HuH-7 (cell line): ENCODE results near the gene SLC26A11.
A peak's percentile ranks its signal among the peaks of the same experiment; 100 is the strongest.

Experiments used
- DNase-seq: peaks from one replicate; pipeline ENCODE4 v3.0.0; 2011; ENCODE audit warnings: low spot score

The SLC26A11 gene

GRCh38 chr17:80220054-80220735 is at the start of gene SLC26A11, which contains the start of gene SGSH:
SLC26A11 (plus strand) TSS chr17:80220427; CDS start chr17:80221561, 1,134 bp downstream.
SGSH (minus strand) TSS chr17:80220333; CDS start chr17:80220313, 20 bp downstream.
- peak; percentile 100 for DNase-seq

DNA sequence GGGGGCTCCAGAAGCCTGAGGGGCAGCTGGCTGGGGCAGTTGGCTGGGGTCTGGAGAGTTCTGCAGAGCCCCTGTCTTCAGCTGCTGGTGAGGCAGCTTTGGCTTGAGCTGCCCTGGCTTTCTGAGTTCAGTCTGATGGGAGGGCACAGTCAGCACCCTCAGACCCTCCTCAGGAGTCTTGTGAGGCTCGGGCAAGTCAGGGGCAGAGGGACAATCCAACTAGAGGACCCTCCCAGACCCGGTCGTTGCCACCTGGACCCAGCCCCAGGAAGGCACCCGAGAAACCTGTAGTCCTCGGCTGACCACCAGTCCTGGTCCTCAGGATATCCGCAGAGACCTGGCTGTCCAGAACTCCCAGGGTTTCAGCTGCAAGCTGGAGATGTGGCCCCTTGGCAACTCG is 48.5 kb upstream of the SLC26A11 start:
- DNase-seq = no peak

DNA sequence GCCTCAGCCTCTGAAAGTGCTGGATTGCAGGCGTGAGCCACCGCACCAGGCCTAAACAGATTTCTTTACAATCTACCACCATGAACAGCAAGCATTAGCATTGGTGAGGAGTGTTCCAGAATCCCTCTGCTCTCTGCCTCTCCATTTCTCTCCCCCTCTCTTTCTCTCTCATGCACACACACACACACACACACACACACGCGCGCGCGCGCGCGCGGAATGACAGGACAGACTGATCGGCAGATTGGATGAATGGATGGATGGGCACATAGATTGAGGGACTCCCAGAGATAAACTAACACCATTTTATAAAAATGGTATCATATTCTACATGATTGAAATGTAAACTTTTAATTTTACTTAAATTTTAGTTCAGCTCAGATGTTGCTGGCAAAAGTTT is 47.1 kb upstream of the SLC26A11 start:
- no peak for DNase-seq

GRCh38 chr17:80173916-80174315 is 46.3 kb upstream of the SLC26A11 start:
- no peak for DNase-seq

DNA sequence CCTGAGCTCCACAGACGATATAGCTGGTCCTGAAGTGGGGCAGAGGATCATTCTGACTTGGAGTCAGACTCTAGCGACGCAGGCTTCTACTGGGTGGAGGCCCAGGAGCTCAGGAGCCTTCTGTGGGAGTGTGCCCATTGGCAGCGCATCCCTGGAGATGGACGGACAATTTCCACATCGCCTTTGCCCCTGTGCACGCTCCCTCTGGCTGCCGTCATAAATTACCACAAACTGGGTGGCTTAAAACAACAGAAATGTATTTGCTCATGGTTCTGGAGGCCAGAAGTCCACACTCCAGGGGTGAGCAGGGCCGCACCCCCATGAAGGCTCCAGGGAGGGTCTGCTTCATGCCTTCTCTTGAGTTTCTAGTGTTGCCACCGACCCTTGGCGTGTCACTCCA is 43.5 kb upstream of the SLC26A11 start:
- DNase-seq = no peak

GRCh38 chr17:80177986-80178595 is 42.1 kb upstream of the SLC26A11 start:
- DNase-seq = no peak

- no peak for DNase-seq
Observed at GRCh38 chr17:80180192-80180591, 40.0 kb upstream of the SLC26A11 start.

DNA sequence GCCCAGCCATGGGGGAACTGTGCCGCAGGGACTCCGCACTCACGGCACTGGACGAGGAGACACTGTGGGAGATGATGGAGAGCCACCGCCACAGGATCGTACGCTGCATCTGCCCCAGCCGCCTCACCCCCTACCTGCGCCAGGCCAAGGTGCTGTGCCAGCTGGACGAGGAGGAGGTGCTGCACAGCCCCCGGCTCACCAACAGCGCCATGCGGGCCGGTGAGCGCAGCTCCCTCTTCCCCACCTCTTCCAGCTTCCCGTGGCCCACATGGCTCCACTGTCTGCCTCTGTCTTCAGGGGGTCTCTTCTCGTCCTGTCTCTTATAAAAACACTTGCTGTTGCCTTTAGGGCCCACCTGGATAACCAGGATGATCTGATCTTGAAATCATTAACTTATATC is 38.8 kb upstream of the SLC26A11 start:
- DNase-seq = no peak

DNA sequence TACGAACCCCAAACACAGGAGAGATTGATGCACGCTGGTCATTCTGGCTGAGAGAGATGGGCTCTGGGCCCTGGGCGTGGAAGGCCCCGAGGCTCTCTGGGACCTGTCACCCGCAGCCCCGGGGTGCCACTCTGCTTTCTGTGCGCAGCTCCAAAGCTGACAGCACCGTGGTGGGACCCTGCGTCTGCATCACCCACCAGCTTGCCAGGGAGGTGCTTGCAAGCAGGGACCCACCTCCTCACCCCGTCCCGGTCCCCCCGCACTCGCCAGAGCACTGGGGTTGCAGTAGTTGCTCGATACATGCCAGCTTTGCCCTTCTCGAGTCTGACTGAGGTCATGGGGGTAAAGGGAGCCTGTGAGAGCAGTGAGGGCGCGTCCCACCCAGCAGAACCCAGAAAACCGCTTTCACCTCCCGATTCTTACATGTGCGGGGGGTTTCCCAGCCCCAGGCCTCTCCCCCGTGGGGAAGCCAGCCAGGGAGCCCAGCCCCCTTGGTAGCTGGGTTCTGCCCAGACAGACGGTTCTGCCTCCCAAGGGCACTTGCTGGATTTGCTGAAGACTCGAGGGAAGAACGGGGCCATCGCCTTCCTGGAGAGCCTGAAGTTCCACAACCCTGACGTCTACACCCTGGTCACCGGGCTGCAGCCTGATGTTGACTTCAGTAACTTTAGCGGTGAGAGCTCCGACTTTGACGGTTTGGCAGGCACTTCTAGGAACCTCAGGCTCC is 37.9 kb upstream of the SLC26A11 start:
- no peak for DNase-seq

DNA sequence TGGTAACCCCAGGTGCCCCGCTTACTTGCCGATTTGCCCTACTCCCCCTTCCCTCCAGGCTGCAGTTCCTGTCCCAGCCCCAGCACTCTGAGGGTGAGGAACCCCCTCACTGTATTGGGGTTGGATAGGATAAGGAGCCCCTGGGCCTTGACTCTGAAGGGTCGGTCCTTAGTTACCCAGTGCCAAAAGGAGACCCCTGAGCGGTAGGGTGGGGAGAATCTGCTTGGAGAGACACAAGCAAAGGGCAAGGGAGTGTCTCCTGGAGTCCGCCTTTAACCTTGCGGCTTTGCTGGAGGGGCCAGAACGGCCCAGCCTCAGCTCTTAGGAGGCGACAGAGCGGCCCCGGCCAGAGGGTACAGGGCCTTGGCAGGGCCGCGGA is 37.4 kb upstream of the SLC26A11 start:
- no peak for DNase-seq

DNA sequence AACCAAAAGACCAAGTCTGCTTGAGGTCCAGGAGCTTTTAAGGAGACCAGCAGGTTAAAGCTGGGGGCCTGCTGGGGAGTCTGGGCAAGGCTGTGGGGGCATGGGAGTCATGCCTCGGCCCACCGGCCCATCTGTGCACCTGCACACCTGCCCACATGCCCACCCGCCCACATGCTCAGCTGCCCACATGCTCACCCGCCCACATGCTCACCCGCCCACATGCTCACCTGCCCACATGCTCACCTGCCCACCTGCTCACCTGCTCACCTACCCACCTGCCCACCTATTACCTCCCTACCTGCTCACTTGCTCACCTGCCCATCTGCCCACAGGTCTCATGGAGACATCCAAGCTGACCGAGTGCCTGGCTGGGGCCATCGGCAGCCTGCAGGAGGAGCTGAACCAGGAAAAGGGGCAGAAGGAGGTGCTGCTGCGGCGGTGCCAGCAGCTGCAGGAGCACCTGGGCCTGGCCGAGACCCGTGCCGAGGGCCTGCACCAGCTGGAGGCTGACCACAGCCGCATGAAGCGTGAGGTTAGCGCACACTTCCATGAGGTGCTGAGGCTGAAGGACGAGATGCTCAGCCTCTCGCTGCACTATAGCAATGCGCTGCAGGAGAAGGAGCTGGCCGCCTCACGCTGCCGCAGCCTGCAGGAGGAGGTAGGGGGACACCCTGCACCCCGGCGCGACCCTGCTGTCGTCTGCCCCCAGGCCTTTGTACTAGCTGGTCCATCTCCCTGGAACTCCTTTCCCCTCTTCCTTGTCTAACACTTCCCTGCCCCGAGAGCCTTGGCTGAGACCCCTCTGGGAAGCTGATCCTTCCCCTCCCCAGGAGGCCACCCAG is 36.4 kb upstream of the SLC26A11 start:
- no peak for DNase-seq

- no peak for DNase-seq
Observed at GRCh38 chr17:80184423-80184714, 35.9 kb upstream of the SLC26A11 start.

GRCh38 chr17:80185968-80186367 is 34.3 kb upstream of the SLC26A11 start:
- no peak for DNase-seq

DNA sequence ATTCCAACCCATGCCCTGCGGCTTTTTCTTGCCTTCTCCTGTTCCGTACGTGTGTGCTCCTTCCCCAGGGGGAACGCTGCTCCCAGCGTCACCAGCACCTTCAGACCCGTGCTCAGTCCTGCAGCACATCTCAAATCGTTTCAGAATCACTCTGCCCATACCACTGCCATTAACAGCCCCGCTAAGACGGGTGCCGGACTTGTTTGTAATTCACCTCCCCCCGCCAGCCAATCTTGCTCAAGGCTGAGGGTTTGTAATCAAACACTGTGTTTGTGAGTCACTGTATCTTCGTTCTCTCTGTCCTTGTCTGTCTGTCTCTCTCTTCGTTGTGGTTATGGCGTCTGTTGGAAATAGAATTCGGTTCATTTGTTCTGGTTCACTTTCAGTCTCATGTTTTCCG is 33.1 kb upstream of the SLC26A11 start:
- DNase-seq = no peak

DNA sequence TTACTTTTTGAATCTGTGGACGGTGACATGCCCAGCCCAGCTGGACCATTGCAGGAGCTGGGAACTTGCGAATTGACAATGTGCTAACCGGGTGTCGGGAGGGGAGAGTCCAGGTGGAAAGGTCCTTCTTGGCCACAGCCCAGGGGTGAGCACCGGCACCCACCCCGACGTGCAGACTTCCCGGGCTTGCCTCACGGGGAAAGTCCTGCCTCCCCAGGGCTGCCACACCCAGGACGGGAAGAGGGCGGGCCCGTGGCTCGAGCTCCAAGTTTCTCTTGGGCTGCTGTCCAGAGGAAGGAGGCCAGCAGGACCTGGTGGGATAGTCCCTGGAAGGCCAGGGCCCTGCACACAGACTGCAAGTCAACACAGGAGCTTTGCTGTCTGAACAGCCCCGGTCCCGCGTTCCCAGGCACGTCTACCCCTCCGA is 32.7 kb upstream of the SLC26A11 start:
- DNase-seq = no peak

GRCh38 chr17:80189611-80190010 is 30.6 kb upstream of the SLC26A11 start:
- no peak for DNase-seq

DNA sequence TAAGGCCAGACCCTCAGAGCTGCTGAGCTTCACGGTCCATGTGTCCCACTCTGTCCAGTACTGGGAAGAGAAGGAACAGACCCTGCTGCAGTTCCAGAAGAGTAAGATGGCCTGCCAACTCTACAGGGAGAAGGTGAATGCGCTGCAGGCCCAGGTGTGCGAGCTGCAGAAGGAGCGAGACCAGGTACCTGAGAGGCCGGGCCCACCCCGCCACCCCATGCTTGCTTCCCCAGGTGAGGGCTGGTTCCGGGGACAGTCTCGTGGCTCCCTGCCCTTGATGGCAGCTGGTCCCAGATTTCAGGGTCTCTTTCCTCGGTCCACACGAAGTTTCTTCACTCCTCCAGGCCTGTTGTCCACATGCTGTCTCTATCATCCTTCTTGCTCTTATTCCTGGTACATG is 29.5 kb upstream of the SLC26A11 start:
- no peak for DNase-seq

DNA sequence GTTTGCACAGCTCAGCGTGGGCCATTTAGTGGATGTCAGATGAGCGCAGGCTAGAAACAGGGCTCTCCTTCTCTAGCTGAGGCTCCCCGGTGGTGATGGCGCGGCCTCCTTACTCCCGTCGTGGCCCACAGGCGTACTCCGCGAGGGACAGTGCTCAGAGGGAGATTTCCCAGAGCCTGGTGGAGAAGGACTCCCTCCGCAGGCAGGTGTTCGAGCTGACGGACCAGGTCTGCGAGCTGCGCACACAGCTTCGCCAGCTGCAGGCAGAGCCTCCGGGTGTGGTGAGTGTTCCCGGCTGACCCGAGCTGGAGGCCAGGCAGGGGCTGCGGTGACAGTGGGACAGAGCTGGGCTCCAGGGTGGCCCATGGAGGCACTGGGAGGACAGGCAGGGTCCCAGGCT is 29.0 kb upstream of the SLC26A11 start:
- no peak for DNase-seq

DNA sequence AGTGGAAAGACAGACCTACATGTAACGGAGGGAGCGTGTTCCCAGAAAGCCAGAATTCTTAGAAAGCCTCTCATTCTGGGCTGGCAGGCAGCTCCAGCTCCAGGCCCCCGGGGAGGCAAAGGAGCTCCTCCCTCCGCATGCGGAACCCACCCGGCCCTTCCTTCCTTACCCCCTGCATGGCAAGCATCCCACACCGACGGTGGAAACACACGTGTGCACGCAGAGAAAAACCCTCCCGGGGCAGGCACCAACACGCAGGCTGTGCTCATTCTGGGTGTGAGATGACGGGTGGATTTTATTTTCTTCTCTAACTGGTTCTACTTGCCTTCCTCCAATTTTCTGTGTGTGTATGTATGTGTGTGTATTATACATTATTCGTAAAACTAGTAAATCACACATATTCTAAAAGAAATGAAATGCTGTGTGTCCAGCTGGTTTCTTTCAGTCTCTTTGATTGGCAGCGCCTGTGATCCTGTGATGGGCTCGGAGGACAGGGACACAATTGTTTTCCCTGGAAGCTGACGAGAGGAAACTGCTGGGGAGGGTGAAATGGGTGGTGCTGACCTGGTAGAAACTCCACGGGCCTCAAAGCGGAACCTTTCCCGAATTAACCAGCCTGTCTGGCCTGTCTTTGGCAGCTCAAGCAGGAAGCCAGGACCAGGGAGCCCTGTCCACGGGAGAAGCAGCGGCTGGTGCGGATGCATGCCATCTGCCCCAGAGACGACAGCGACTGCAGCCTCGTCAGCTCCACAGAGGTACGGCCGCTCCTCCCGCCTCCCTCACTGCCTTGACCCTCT is 28.2 kb upstream of the SLC26A11 start:
- no peak for DNase-seq

DNA sequence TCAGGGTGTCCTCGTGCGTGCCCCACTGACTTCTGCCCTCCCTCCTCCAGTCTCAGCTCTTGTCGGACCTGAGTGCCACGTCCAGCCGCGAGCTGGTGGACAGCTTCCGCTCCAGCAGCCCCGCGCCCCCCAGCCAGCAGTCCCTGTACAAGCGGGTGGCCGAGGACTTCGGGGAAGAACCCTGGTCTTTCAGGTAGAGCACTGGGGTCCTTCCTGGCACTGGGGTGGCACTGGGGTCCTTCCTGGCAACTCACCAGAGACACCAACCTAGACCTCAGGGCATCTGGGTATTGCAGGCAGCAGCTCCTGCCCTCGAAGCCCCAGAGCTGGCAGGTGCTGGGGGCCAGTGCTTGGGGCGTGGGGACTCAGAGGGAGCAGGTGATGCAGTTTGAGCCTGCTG is 25.1 kb upstream of the SLC26A11 start:
- DNase-seq = no peak

DNA sequence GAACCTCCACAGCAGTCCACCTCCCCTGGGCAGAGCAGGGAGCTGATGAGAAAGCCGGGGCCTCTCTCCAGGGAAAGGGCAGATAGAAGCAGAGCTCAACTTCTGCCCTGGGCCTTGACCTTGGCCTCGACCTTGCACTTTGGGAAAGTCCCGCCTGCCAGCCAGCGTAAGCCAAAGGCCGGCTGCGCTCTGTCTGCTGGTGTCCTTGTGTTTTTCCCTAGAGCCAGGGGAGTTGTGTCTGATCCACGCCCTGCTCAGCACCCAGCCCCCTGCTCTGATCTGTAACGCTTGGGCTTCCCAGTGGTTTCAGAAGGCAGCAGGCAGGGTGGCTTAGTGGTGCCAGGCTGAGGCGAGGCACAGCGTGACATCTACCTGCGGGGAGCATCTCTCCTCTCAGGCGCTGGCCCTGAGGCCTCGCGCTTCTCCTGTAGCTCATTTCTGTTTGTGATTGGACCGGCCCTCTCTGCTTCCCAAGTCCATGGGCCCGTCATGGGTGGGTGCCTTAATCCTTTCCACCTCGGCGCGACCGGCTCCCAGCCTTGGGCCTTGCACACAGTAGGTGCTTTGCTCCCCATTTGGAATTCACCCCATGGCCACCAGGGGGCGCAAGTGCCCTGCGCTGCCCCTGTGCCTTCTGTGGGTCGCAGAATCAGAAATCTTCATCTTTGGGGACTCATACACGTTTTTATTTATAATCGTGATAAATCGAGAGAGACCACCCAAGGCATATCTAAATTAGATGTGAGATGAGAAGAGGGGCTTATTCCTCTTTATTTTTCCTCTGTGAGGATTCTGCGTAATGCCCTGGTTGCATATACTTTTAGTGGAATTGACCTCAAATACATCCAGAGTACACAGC is 24.3 kb upstream of the SLC26A11 start:
- DNase-seq = peak; percentile 51
